HG02571 (cell line): Measurements from ENCODE around the gene RASGRP2.
A peak's percentile ranks its signal among the peaks of the same experiment; 100 is the strongest.

ENCODE experiments used
- ATAC-seq: cut with Tn5 transposase; IDR thresholded peaks from one replicate; pipeline ENCODE4 v1.9.1; 2021; ENCODE audit warnings: mild to moderate bottlenecking, moderate library complexity; ENCODE audit not compliant: unreplicated experiment

RASGRP2 gene

GRCh38 chr11:64742087-64742888, 1.7 kb downstream of the RASGRP2 start:
- no peak for ATAC-seq

DNA sequence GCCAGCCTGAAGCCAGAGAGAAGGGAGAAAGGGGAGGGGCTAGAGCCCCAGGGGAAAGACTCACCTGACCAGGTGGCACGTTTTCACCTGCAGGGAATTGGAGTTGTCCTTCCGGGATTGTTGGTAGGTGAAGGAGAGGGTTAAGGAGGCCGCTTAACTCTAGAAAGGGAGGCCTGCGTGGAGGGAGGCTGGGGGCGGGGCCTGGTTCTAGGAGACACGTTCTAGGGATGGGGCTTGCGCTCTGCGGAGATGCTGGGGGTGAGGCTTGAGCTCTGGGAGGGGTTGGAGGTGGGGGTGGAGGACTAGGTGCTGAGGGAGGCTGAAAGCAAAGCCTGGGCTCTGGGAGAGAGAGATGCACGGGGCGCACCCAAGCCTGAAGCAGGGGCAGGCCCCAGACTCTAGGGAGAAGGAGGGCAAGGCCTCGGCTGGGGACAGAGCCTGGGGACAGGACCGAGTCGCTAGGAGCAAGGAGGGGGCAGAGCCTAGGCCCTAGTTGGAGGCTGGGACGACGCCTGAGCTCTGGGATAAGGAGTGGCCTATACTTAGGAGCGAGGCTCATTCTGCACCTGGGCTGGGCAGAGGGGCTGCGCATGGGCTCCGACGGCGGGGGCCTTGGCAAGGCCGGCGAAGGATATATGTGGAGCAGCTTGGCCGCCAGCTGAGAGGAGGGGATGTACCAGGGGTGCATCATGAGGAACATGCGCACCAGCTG, 2.4 kb downstream of the RASGRP2 start:
- no peak for ATAC-seq

DNA sequence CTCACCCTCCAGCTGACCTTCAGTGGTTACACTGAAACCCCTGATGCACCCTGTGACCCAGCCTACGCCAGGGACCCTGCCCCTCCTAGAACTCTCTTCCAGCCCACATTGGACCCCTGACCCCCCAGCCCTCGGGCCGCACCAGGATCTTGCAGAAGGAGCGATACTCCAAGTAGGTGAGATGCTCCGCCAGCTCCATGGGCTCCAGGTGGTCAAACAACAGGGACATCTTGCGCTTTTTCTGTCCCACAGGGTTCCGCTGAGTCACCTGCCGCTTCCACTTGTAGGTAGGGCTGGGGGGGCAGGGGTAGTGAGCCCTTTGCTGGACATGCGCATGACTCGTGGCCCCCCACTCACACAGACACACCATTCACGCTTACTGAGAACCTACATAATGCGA, 4.1 kb downstream of the RASGRP2 start:
- no peak for ATAC-seq

DNA sequence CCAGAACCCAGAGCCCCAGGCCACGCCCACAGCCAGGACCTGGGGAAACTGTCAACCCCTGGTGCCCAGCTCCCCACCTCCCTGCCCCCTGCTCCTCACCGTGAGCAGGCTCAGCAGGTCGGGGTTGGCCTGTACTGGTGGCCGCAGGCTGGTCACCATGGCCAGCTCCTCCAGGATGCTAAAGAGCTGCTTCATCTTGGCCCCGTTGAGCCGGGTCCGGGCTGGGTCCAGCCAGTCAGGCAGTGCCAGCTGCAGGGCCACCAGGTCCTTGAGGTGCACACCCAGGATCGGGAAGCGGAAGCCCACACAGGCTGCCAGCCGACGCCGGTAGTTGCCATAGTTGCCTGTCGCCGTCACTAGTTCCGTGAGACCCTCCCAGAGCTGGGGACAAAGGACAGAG, 7.3 kb downstream of the RASGRP2 start:
- ATAC-seq: no peak

- ATAC-seq: no peak
Measured at GRCh38 chr11:64735725-64736259, 8.2 kb downstream of the RASGRP2 start.

- ATAC-seq: no peak
Measured at GRCh38 chr11:64734811-64735724, 8.9 kb downstream of the RASGRP2 start.

DNA sequence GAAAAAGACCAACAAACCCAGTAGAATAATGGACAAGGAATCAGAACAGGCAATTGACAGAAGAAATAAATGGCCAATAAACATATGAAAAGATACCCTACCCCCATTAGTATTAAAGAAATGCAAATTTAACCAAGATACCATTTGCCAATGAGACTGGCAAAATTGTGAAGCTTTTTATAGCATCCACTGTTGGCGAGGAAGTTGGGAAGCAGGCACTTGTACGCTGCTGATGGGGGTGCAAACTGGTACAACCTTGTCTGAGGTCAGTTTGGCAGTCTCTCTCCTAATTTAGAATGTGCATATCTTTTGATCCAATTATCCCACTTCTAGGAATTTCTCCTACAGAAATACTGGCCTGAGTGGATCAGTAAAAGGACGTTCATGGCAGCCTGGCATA, 12.3 kb downstream of the RASGRP2 start:
- ATAC-seq: no peak

GRCh38 chr11:64729851-64730382, 14.0 kb downstream of the RASGRP2 start:
- no peak for ATAC-seq

- ATAC-seq: no peak
Measured at GRCh38 chr11:64728757-64729365, 15.1 kb downstream of the RASGRP2 start.

DNA sequence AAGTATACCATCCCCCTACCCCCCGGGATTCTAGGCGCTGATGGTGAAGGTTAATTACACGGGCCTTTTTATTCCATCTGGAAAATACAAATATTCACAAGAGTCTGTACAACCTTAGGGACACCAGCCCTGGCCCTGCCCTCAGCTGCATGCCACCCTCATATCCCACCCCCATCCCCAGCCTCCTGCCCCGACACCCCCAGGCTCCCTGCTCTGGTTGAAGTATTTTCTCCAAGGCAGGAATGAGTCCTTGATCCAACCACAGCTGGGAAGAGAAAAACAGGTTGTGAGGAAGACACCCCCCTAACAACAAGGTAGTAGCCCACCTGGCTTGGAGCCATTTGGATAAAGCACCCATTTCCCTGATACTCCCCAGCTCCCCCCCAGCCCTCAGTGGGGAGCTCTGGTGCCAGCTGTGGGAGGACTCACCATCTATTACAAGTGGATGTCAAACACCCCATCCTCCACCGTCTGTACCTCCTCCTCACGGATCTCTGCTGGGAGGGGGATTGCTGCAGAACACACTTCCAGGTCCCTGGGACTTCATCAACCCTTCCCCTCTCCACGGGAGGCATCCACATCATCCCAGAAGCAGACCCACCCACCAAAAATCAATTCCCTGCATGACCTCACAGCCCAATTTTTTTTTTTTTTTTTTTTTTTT, 16.9 kb downstream of the RASGRP2 start:
- no peak for ATAC-seq

GRCh38 chr11:64726211-64726641, 17.7 kb downstream of the RASGRP2 start:
- ATAC-seq: no peak

- ATAC-seq: no peak
Measured at GRCh38 chr11:64724863-64725532, 18.9 kb downstream of the RASGRP2 start.

- ATAC-seq: no peak
Measured at GRCh38 chr11:64723907-64724862, 19.8 kb downstream of the RASGRP2 start.

GRCh38 chr11:64723117-64723906, 20.6 kb downstream of the RASGRP2 start, which contains the start of gene NRXN2:
Gene NRXN2, minus strand, starts transcription at chr11:64723197. Its CDS starts 9,498 bp downstream, at chr11:64713699.
- ATAC-seq: peak; percentile 78

- no peak for ATAC-seq
Measured at GRCh38 chr11:64722141-64723065, 21.5 kb downstream of the RASGRP2 start.

DNA sequence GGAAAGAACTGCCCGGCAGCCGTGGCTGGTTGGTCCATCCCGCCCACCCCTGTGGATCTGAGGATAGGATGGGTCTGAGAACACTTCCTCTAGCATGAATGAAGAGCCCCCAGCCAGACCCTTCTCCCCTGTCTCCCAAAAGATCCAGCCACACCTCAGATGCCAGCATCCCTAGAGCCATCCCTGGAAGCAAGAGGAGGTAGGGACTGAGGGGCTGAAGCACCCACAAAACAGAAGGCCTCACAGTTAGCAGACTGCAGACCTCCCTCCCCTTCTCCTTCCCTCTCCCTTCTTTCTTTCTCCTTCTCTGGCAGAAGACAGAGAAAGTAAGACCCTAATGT, 22.6 kb downstream of the RASGRP2 start:
- no peak for ATAC-seq
